Glutamatergic neuron (in vitro differentiated cells): ENCODE data around the gene MLC1. TPM values are rescaled to one million over a fixed set of nuclear protein-coding genes. Genes with fewer than 3 reads are reported as not detected.

Experiments
- DNase-seq: peaks from one replicate; pipeline ENCODE4 v3.0.0; 2022
- H3K27ac Mint-ChIP-seq: one replicate; pipeline ENCODE4 v1.8.0; 2020; ENCODE audit warnings: mild to moderate bottlenecking, mixed read lengths, inconsistent platforms; ENCODE audit not compliant: unreplicated experiment
- H3K27me3 Mint-ChIP-seq: one replicate; pipeline ENCODE4 v1.8.0; 2020; ENCODE audit warnings: mild to moderate bottlenecking, moderate library complexity, mixed read lengths, inconsistent platforms; ENCODE audit not compliant: unreplicated experiment
- H3K36me3 Mint-ChIP-seq: one replicate; pipeline ENCODE4 v1.8.0; 2020; ENCODE audit warnings: mild to moderate bottlenecking, mixed read lengths, inconsistent platforms; ENCODE audit not compliant: unreplicated experiment
- H3K4me1 Mint-ChIP-seq: one replicate; pipeline ENCODE4 v1.8.0; 2020; ENCODE audit warnings: mild to moderate bottlenecking, low read depth, mixed read lengths, inconsistent platforms; ENCODE audit not compliant: unreplicated experiment
- H3K4me3 Mint-ChIP-seq: one replicate; pipeline ENCODE4 v1.8.0; 2020; ENCODE audit warnings: mild to moderate bottlenecking, mixed read lengths, inconsistent platforms; ENCODE audit not compliant: unreplicated experiment
- H3K9me3 Mint-ChIP-seq: one replicate; pipeline ENCODE4 v1.8.0; 2020; ENCODE audit warnings: mild to moderate bottlenecking, moderate library complexity, mixed read lengths, inconsistent platforms; ENCODE audit not compliant: unreplicated experiment
- total RNA-seq: library from RNA; stranded (reverse); fragmentation: NEBNext Ultra II Directional; extraction: Animal tissue kit (Norgen Biotek cat#: 25700); gene quantifications from one replicate; pipeline ENCODE4 v1.2.1, GENCODE V29; 2021; ENCODE audit not compliant: unreplicated experiment
- TF ChIP-seq, protein P1 (sequence below): fragments of 200-600 bp; sonication (generic); IDR thresholded peaks from one replicate; pipeline ENCODE4 v1.5.0; 2021; ENCODE audit not compliant: partially characterized antibody, unreplicated experiment

MLC1 gene
- total RNA-seq, 1 donor from 2014 or later: not detected

DNA sequence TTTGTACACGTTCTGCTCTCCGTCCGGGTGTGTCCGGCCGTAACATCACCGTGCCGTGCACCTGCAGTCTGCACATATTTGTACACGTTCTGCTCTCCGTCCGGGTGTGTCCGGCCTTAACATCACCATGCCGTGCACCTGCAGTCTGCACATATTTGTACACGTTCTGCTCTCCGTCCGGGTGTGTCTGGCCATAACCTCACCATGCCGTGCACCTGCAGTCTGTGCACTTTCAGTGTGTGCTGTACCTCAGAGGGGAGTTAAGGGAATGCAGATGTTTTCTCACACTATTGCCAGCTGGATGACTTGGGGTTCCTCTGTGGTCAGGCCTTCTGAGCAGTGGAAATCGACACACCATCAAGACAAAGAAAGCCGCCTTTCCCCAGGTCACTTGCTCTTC, 31.4 kb downstream of the MLC1 start:
- Mint-ChIP-seq H3K27me3 (peaks cover 9% of the 10 kb centered on the region), H3K4me3 (no peak overlapping the region), H3K27ac (no peak overlapping the region), H3K36me3 (peaks cover 21% of the 10 kb centered on the region), H3K9me3 (no peaks in the 10 kb centered on the region), H3K4me1 (no peaks in the 10 kb centered on the region)
- TF ChIP-seq, protein P1, sequence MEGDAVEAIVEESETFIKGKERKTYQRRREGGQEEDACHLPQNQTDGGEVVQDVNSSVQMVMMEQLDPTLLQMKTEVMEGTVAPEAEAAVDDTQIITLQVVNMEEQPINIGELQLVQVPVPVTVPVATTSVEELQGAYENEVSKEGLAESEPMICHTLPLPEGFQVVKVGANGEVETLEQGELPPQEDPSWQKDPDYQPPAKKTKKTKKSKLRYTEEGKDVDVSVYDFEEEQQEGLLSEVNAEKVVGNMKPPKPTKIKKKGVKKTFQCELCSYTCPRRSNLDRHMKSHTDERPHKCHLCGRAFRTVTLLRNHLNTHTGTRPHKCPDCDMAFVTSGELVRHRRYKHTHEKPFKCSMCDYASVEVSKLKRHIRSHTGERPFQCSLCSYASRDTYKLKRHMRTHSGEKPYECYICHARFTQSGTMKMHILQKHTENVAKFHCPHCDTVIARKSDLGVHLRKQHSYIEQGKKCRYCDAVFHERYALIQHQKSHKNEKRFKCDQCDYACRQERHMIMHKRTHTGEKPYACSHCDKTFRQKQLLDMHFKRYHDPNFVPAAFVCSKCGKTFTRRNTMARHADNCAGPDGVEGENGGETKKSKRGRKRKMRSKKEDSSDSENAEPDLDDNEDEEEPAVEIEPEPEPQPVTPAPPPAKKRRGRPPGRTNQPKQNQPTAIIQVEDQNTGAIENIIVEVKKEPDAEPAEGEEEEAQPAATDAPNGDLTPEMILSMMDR: no peak
- no peak for DNase-seq

DNA sequence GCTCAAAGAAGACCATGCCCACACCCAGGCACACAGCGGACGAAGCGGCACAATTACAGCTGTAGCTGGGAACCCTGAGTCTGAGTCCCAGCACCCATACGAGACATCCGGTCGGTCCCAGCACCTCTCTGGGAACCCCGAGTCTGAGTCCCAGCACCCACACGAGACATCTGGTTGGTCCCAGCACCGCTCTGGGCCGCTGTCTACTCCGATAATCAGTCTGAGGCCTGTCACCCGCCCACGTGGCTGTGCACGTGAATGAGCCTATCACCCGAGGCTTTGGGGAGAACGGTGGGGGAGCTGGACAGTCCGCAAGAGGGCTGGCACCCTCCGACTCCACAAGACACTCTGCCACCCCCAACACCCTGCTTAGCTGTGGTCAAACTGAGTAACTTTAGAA, 33.3 kb downstream of the MLC1 start:
- H3K9me3 Mint-ChIP-seq: no peaks in the 10 kb centered on the region
- no peak for DNase-seq
- H3K36me3 Mint-ChIP-seq: peaks cover 21% of the 10 kb centered on the region
- H3K27me3 Mint-ChIP-seq: peaks cover 9% of the 10 kb centered on the region
- no peak overlapping the region for H3K4me3 Mint-ChIP-seq
- TF ChIP-seq, protein P1: no peak
- no peak overlapping the region for H3K27ac Mint-ChIP-seq
- no peaks in the 10 kb centered on the region for H3K4me1 Mint-ChIP-seq

DNA sequence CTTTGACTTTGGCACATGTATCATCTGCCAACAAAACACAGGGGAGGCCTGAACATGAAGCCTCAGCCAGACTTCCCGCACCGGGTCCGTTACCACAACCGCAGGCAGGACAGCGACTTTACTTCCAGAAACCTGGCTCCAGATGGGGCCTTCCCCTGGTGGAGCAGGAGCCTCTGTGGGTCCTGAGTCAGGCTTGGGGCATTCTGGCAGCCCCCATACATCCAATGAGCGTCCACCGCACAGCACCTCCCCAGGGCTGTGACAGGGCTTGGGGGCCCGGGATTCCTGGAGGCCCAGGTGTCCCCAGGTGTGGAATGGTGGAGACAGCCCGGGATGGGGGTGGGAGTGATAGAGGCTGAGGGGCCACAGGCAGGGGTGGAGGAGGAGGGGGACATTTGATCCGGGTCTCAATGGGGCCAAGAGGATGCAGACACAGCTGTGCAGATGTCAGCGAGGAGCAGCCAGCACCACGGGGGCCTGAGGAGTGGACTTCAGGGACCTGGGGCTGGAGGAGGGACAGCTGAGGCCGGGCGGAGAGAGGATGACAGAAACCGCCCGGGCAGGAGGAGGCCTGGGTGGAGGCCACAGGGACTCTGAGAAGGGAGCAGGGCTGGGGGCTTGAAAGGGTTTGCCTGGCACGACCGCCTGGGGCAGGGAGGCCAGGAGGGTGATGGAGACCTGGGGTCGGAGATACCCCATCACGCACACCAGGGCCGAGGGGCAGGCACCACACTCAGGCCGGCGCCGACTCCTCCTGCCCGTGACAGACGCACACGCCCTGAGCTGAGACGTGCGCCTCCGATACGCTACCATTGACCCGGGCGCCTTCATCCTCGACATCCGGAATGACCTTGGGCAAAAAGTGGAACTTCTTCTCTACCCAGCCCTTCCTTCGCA, 35.7 kb downstream of the MLC1 start:
- TF ChIP-seq, protein P1: no peak
- H3K36me3 Mint-ChIP-seq: peaks cover 17% of the 10 kb centered on the region
- H3K9me3 Mint-ChIP-seq: no peaks in the 10 kb centered on the region
- H3K4me1 Mint-ChIP-seq: no peaks in the 10 kb centered on the region
- H3K4me3 Mint-ChIP-seq: no peak overlapping the region
- H3K27me3 Mint-ChIP-seq: peaks cover 3% of the 10 kb centered on the region
- H3K27ac Mint-ChIP-seq: no peak overlapping the region
- DNase-seq: no peak

DNA sequence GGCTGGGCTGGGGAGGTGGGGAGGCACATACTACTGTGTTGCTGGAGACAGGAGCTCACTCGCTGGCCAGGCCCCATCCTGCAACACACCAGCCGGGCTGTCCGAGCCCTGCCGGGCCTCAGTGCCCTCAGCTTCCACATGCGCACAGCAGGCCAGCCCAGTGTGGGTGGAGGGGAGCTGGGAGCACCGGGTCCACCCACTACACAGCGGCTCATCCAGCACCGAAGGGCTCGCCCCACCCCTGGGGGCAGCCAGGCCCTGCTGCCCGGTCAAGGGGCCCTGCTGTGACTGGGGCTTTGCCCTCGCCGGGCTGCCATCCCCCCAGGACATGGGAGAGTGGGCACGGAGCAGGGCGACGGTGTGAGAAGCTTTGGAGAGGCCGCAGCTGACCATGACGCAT, 36.4 kb downstream of the MLC1 start:
- Mint-ChIP-seq H3K4me1 (no peaks in the 10 kb centered on the region), H3K4me3 (no peak overlapping the region), H3K36me3 (peaks cover 14% of the 10 kb centered on the region), H3K9me3 (no peaks in the 10 kb centered on the region), H3K27me3 (peaks cover 3% of the 10 kb centered on the region), H3K27ac (no peak overlapping the region)
- TF ChIP-seq, protein P1: no peak
- no peak for DNase-seq

DNA sequence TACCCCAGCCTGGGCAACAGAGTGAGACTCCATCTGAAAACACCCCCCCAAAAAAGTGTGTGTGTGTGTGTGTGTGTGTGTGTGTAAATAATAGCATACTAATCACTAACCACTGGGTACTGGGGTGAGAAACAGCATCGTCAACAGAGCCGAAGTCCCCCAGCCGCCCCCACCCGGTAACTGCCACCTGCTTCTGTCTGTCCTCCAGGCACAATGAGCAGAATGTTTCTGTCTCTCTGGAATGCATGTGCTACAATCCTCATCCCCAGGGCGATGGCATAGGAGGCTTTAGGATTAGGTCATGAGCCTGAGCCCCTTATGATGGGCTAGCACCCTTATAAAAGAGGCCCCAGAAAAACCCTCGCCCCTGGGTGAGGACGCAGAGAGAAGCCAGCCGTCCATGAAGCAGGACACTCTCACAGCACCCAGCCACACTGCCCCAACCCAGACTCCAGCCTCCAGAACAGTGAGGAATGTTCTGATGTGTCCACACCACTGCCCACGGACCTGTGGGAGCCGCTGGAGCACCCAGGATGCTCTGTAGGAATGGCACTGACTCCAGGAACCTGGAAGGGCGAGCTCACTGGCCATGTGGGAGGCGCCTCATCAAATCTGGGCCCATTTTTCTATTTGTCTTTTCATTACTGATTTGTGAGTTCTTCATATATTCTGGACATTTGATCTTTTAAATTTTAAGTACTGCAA, 37.0 kb downstream of the MLC1 start:
- no peak for DNase-seq
- Mint-ChIP-seq H3K4me1 (no peaks in the 10 kb centered on the region), H3K27ac (no peak overlapping the region), H3K4me3 (no peak overlapping the region), H3K9me3 (peaks cover 2% of the 10 kb centered on the region), H3K27me3 (peaks cover 3% of the 10 kb centered on the region), H3K36me3 (peaks cover 14% of the 10 kb centered on the region)
- TF ChIP-seq, protein P1: no peak
